Stomach (tissue), 4 donors: ENCODE measurements around the gene TRANK1.

Experiments
- CTCF ChIP-seq, 7 experiments: fragments of 450-650 bp in 4 of 7; fragments of 200-600 bp in 3 of 7; sonication (generic) in 3 of 7; IDR thresholded peaks; one replicate each; pipeline ENCODE4 v1.5.1; 2016 to 2019; ENCODE audit warnings: antibody characterized with exemption in 7 of 7, control low read depth in 2 of 7, mild to moderate bottlenecking in 1 of 7
- EP300 ChIP-seq: sonication (generic); formaldehyde crosslinking; IDR thresholded peaks from one replicate; pipeline ENCODE4 v1.6.1; 2017; ENCODE audit warnings: antibody characterized with exemption
- POLR2AphosphoS5 ChIP-seq, 3 donors: sonication (generic); formaldehyde crosslinking; IDR thresholded peaks; one replicate each; pipeline ENCODE4 v1.6.1; 2016; ENCODE audit warnings: antibody characterized with exemption in 3 of 3

- TF ChIP-seq POLR2AphosphoS5 (IDR thresholded peaks at IDR 0.05) (no peak), EP300 (no peak), CTCF (IDR thresholded peaks at IDR 0.05) (no peak)
Observed at GRCh38 chr3:36859494-36859893, 85.4 kb downstream of the TRANK1 start.
